A673 (cell line): ENCODE data around the gene TRPC3. TPM values are rescaled to one million over a fixed set of nuclear protein-coding genes. Genes with fewer than 3 reads are reported as not detected.
A peak's percentile ranks its signal among the peaks of the same experiment; 100 is the strongest.

Source experiments
- BruUV-seq: library from RNA; stranded (reverse); fragments of 400-500 nt; replicated peaks from 2 replicates; lab custom pipeline; 2021; lab: Mats Ljungman, UMichigan
- CTCF ChIA-PET: fragments of 300-600 bp; sonication (Branson Sonifier 250); formaldehyde crosslinking; loops from one replicate; lab custom pipeline; 2022; ENCODE audit warnings: antibody characterized with exemption; lab: Charles Lee
- POLR2A ChIA-PET: fragments of 300-600 bp; sonication (Branson Sonifier 250); formaldehyde crosslinking; loops from one replicate; lab custom pipeline; 2022; ENCODE audit warnings: antibody characterized with exemption; ENCODE audit not compliant: low non-redundant PET; lab: Charles Lee
- DNase-seq: peaks from one replicate; pipeline ENCODE4 v3.0.0-alpha.2; 2015; ENCODE audit warnings: low spot score
- H3K27ac ChIP-seq: fragments of 200-600 bp; sonication (generic); 2 replicates; pipeline ENCODE4 v1.5.1; 2016; ENCODE audit warnings: mixed run types, low read depth, mild to moderate bottlenecking, mixed read lengths, antibody characterized with exemption, low read length; ENCODE audit not compliant: poor library complexity, severe bottlenecking
- H3K27me3 ChIP-seq: fragments of 200-600 bp; sonication (generic); replicated peaks from 2 replicates; pipeline ENCODE4 v1.6.1; 2017; ENCODE audit warnings: mixed run types, low read depth, mild to moderate bottlenecking, mixed read lengths, antibody characterized with exemption, low read length; ENCODE audit not compliant: insufficient read depth, poor library complexity
- H3K36me3 ChIP-seq: fragments of 200-600 bp; sonication (generic); 2 replicates; pipeline ENCODE4 v1.6.1; 2016; ENCODE audit warnings: mixed run types, mild to moderate bottlenecking, mixed read lengths, antibody characterized with exemption, low read length; ENCODE audit not compliant: insufficient read depth, poor library complexity, severe bottlenecking
- H3K4me1 ChIP-seq: fragments of 200-600 bp; sonication (generic); 2 replicates; pipeline ENCODE4 v1.6.1; 2017; ENCODE audit warnings: mixed run types, mild to moderate bottlenecking, mixed read lengths, antibody characterized with exemption, low read length; ENCODE audit not compliant: insufficient read depth, poor library complexity, severe bottlenecking
- H3K4me3 ChIP-seq: fragments of 200-600 bp; sonication (generic); 2 replicates; pipeline ENCODE4 v1.5.1; 2016; ENCODE audit warnings: low read depth, mixed run types, mild to moderate bottlenecking, mixed read lengths, low read length; ENCODE audit not compliant: poor library complexity, severe bottlenecking
- H3K9me3 ChIP-seq: fragments of 200-600 bp; sonication (generic); 2 replicates; pipeline ENCODE4 v1.6.1; 2016; ENCODE audit warnings: mixed run types, low read depth, mild to moderate bottlenecking, mixed read lengths, antibody characterized with exemption, low read length; ENCODE audit not compliant: poor library complexity, severe bottlenecking
- EZH2 ChIP-seq: fragments of 200-600 bp; sonication (generic); IDR thresholded peaks from 2 replicates; pipeline ENCODE4 v1.6.1; 2017; ENCODE audit warnings: borderline replicate concordance, low read depth, mild to moderate bottlenecking, mixed read lengths, antibody characterized with exemption, low read length; ENCODE audit not compliant: poor library complexity, severe bottlenecking
- intact Hi-C: fragments of 100-400 bp; cut with micrococcal nuclease; formaldehyde crosslinking; loops from one replicate; pipeline ENCODE4 v1.10.0; 2022; ENCODE audit not compliant: unreplicated experiment
- total RNA-seq: library from RNA; stranded (reverse); gene quantifications from 2 replicates; pipeline ENCODE4 v1.2.3, GENCODE V29; 2021
- TF ChIP-seq, protein P1 (sequence below): fragments of 300-800, 200-600 bp; sonication (generic); conservative IDR thresholded peaks from 2 replicates; pipeline ENCODE4 v1.5.1; 2017; ENCODE audit warnings: low read depth, mild to moderate bottlenecking, antibody characterized with exemption, low read length, moderate library complexity, mixed read lengths

TRPC3 gene
- total RNA-seq, 1 experiment from 2014 or later: 0.24 TPM

DNA sequence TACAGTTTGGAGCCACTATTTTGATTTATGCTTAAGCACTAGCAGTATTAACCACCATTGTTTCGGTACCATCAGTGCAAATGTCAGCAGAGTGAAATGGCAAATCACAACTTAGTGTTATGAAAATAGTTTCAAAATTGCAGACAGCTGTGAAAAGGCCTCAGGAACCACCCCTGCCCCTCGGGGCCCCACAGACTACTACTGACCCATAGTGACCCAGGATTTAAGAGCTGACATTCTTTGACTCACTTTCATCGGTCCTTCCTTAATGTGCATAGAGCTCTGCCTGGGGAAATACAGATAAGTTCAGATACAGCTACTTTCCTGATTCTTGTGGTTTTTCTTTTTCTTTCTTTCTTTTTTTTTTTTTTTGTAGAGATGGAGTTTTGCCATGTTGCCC, 78.3 kb downstream of the TRPC3 start:
- CTCF ChIA-PET: no interaction called here

DNA sequence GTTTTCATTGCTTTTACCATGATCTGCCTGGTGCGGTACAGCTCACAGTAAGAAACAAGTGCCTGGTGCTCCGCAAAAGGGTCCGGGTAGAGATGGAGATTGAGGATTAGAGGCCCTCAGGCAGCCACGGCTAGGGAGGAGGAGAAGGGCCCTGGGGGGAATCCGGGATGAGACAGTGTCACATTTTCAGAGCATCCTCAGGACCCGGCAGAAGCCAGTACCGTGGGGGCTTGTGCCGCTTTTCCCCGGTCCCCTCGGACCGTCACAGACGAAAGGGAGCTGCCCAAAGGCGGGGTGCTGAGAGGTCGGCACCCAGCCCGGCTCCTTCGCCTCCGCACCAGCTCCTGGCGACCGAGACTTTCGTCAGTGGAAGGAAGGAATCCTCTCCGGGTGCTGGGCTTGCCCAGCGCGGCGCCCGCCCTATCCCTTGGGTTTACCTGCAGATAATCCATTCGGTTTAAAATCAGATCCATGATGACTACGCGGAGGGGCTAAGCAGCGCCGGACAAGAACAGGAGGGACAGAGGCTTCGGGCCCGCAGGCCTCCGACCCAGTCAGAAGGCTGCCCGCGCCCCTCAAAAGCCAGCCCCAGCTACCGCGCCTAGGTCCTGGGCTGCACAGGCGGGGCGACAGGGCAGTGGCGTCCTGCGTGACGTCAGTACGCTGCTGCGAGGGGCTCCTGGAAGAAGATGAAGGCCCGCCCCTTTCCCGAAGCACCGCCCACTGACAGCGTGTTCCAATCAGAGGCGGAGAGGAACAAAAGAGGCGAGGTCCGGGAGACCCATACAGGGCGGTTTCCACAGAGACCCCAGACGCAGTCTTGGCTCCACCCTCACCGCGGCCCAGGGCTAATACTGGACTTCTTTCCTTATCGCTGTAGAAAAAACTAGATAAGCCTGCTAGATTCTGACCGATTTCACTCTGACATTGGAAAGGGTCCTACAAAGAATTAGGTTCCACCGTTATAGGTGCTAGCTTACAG, 81.7 kb downstream of the TRPC3 start, which contains the start of gene BBS7:
Gene BBS7, minus strand, starts transcription at position 634 of the 982 bp plus-strand sequence. Its CDS starts 161 bp downstream, at position 473.
- peaks cover 22% of the 10 kb centered on the region for H3K36me3 ChIP-seq
- H3K9me3 ChIP-seq: no peaks in the 10 kb centered on the region
- H3K4me3 ChIP-seq: peak within 1 kb of the TSS; percentile 68
- CTCF ChIA-PET: no interaction called here
- H3K27me3 ChIP-seq: no peaks in the 10 kb centered on the region
- no TSS peak for BruUV-seq
- H3K4me1 ChIP-seq: no peaks in the 10 kb centered on the region
- DNase-seq: peak; percentile 99
- H3K27ac ChIP-seq: peak within 1 kb of the TSS; percentile 71
- POLR2A ChIA-PET: interaction anchor here (0.6 kb wide), 2 partner anchors 18 to 46 kb away, joined by 3 to 8 read pairs; no protein-coding TSS in a partner anchor
- no peak for TF ChIP-seq EZH2
- TF ChIP-seq, protein P1, sequence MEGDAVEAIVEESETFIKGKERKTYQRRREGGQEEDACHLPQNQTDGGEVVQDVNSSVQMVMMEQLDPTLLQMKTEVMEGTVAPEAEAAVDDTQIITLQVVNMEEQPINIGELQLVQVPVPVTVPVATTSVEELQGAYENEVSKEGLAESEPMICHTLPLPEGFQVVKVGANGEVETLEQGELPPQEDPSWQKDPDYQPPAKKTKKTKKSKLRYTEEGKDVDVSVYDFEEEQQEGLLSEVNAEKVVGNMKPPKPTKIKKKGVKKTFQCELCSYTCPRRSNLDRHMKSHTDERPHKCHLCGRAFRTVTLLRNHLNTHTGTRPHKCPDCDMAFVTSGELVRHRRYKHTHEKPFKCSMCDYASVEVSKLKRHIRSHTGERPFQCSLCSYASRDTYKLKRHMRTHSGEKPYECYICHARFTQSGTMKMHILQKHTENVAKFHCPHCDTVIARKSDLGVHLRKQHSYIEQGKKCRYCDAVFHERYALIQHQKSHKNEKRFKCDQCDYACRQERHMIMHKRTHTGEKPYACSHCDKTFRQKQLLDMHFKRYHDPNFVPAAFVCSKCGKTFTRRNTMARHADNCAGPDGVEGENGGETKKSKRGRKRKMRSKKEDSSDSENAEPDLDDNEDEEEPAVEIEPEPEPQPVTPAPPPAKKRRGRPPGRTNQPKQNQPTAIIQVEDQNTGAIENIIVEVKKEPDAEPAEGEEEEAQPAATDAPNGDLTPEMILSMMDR: no peak
- intact Hi-C loops: no loop called here

More for the DNA sequence above, 78.3 kb downstream of the TRPC3 start:
- POLR2A ChIA-PET: no interaction called here
- H3K9me3 ChIP-seq: no peaks in the 10 kb centered on the region
- H3K27me3 ChIP-seq: no peaks in the 10 kb centered on the region
- intact Hi-C loops: no loop called here
- no peak overlapping the region for H3K27ac ChIP-seq
- H3K4me3 ChIP-seq: no peak overlapping the region
- TF ChIP-seq EZH2: no peak
- TF ChIP-seq, protein P1: no peak
- no TSS peak for BruUV-seq
- no peak for DNase-seq
- H3K36me3 ChIP-seq: no peaks in the 10 kb centered on the region
- no peaks in the 10 kb centered on the region for H3K4me1 ChIP-seq

DNA sequence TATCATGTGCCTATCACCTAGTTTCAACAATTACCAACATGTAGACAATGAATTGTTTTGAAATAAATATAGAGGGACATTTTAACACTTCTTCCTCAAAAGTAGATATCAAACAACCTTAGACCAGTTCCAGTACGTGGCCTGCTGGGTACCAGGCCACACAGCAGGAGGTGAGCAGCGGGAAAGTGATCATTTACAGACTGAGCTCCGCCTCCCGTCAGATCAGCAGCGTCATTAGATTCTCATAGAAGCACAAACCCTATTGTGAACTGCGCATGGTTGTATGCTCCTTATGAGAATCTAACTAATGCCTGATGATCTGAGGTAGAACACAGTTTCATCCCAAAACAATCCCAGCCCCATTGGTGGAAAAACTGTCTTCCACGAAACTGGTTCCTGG, 88.1 kb downstream of the TRPC3 start:
- Histone ChIP-seq H3K36me3 (peaks cover 40% of the 10 kb centered on the region), H3K4me1 (no peaks in the 10 kb centered on the region), H3K4me3 (no peak overlapping the region), H3K27ac (no peak overlapping the region), H3K9me3 (no peaks in the 10 kb centered on the region), H3K27me3 (no peaks in the 10 kb centered on the region)
- BruUV-seq: no TSS peak
- intact Hi-C loops: no loop called here
- ChIA-PET CTCF (no interaction called here), POLR2A (no interaction called here)
- DNase-seq: no peak
- TF ChIP-seq, protein P1: no peak
- TF ChIP-seq EZH2: no peak
